Stimulated activated CD4-positive, alpha-beta T cell treated with anti-CD3 and anti-CD28 coated beads, TNF-alpha, amount 100 ng/mL, for 4 hours (primary cell): ENCODE data around the gene SULT4A1.

Source experiments
- DNase-seq, 3 experiments: peaks; one replicate each; pipeline ENCODE4 v3.0.0-alpha.2; 2020; ENCODE audit warnings: low read depth in 3 of 3

SULT4A1 gene

GRCh38 chr22:43828725-43828997, 33.7 kb downstream of the SULT4A1 start:
- DNase-seq, result no peak

DNA sequence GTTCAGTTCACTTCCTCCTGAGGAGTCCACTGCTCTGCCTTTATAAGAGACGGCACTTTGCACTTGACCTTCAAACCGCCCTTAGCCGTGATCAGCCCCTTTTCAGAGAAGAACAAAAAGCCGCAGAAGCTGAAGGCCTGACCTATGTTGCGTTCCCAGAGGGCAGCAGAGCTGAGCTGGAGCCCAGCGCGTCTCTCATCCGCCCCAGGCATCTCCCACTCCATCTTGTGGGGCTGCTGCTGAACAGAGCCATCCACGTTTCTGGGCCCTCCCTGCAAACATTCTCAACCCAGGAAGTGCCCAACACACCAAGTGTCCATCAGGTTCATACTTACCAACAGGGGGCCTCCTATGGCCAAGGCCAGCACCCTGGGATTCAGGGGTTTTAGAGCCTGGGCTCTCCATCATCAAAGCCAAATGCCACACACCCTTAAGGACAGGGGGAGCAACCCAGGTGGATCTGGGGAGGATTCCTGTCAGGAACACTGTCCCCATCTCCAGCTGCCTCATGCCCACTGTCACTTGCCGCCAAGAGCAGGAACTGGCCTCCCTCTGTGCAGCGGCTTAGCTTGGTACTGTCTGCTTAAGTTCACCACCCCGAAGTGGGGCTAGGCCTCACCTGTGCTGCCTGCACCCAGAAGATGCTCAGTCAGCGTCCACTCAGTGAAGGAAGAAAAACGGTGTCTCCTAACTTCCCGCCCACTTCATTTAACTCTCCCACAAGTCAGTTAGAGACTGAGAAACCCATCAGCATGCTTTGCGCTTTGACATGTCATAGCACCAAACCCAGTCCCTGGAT, 34.2 kb downstream of the SULT4A1 start:
- no peak for DNase-seq

DNA sequence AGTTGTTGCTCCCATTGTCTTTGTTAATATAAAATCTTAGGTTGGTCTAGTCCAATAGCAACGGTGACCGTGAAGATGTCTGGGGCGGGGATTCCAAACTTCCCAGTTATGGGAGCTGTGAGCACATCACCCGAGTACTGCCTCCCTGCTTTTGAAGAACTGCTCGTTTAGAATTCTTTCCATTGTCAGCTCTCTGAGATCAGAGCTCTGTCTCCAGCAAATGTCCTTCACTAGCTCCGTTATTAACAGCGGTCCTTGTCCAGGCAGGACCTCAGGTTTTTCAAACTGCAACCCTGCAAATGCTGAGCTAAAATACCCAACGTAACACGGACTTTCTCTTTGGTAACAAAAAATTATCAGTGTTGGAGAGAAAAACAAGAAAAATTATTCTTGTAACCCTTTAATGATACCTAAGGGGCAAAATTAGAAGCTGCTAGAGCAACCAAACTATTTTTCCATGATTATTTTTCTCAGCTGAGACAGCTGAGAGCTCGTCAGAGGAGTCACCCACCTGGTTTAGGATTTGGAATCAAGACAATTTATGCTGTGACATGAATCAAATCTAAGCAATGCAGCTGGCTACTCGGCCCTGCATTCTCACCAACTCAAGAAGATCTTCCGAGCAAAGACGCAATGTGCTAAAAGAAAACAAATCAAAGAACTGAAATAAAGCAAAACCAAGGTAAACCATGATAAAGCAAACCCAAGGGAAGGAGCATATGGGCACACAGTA, 35.1 kb downstream of the SULT4A1 start:
- no peak for DNase-seq

DNA sequence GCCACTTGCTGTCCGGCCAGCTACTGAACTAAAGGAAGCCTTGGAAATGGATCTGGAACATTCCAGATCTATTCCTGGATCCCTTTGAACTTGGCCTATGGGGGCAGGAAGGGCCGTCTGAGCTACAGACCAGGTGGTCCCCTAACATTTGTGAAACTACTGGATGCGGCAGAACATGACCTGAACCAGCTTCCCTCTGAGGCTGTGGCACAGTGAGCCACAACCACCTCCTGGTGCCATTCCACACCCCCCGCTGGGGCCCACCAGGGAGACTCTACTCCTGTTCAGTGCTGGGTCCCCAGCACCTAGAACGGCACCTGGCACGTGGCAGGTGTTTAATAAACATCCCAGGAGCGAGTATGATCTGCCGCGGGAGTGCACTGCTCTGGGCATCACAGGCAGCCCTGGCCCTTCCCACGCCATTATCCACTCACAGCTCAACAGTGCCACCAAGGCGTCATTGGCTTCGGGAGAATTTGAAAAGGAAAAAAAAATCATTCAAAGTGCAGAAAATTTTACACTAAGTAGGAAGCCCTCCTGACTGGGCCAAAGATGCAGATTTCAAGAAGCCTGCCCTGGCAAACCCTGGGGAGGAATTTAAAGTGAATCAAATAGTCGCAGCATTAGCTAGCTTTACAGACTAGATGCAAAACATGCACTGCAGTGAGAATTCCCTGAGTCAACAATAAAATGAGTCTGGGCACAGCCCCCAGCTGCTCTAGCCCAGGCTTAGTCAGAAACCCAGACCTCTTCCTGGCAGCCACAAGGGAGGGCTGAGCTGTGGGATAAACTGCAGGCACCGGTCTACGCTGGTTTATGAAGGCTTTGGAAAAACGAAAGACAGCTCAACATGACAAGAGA, 35.9 kb downstream of the SULT4A1 start:
- no peak for DNase-seq

- DNase-seq, result no peak
These were observed 36.7 kb downstream of the SULT4A1 start for GRCh38 chr22:43825651-43826050.

DNA sequence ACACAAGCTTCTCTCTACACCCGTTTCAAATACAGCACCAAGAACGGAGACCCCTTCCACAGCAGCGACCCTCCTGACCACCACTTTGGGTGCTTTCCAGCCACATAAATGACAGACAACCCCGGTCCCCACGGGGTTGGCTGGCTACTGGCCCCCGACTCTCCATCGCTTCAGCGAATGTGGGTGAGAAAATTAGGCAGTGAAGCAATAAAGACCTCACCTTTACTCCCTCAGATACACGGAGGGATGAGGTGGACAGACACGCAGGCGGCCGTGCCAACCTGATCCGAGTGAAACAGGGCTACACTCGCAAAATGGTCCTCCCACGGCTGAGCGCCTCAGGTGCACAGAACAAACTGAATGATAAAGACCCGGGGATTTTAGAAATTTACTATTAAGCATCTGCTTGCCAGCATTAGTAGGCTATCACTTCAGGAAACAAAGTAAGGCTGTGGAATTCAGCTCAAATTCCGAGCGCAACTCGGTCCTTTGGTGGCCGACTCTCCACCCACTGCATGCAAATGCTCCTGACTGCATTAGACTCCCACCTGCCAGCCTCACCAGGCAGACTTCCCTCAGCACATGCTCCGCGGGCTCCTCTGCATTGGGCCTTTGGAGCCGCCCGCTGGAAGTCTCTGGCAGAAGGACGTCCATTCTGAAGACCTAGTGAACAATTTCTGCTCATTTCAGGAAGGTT, 37.4 kb downstream of the SULT4A1 start:
- DNase-seq, result no peak

- no peak for DNase-seq
These were observed 38.2 kb downstream of the SULT4A1 start for GRCh38 chr22:43823911-43824665.

DNA sequence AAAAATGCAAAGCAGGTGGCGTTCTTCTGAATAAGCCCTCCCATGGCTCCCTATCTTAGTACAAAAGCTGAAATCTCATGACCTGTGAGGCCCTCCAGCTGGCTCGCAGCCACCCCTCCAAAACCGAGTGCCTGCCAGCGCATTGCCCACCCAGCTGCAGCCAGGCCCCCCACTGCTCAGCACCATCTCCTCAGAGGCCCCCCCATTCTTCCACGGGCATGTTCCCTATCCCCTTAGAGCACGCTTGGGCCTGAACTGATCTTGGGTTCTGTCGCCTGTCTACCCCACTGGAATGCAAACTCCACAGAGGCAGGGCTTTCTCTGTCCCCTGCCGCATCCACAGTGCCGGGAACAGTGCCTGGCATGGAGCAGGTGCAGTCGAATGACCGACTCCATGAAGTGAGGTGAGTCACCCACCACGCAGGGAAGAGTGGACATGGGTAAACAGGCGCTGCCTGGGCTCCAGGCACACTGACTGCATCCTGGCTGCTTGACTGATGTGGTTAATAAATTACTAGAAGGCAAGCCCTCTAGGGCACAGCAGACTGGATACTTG, 38.9 kb downstream of the SULT4A1 start:
- no peak for DNase-seq

GRCh38 chr22:43821606-43822425, 40.5 kb downstream of the SULT4A1 start:
- no peak for DNase-seq

DNA sequence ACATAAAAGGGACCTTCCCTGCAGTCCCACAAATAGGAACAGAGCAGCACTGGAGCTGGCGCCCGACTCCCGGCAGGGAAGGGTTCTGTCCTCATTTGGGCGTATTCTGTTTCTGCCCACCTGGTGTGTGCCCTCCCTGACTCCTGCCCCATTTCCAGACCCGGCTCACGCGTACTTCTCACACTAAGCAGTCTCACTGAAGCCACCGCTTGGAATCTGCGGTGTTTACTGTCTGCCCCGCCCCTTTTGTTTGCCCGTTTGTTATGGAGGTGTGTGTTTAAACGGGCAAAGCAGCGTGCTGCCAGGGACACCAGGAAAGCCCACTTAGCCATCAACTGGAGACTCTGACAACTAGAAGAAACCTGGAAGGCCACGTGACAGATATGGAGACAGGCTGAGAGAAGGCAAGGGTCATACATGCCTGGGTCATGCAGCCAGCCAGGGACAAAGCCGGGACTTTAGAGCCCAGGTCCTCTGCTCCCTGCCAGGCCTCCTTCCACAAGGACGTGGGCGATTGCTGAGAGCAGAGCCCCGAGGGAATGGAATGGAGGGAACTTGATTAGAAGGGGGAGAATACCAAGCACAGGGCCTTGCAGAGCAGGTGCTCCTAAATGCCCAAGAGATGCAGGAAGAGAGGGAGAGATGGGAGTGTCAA, 41.5 kb downstream of the SULT4A1 start:
- no peak for DNase-seq

GRCh38 chr22:43819931-43820640, 42.2 kb downstream of the SULT4A1 start:
- DNase-seq, result no peak

DNA sequence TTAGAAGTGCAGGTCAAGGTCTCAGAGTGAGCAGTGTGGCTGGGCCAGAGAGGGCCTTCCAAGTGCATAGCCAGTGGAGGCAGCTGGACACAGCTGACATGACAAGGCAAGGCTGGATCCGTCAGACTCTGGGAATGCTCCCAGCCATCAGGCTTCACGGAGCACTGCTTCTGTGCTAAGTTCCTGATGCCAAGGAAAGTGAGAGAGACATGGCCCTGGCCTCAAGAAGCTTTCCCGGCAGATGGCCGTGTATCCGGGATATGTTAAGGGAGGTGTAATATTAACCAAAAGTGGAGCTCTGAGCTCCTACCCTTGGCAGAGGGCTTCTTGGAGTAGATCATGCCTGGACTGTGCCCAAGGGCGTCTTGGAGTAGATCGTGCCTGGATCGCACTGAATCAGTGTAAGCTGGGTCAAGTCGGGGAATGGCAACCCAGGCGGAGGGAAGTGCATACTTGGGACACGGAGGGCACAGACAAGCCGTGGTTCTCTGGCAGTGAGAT, 42.8 kb downstream of the SULT4A1 start:
- no peak for DNase-seq

DNA sequence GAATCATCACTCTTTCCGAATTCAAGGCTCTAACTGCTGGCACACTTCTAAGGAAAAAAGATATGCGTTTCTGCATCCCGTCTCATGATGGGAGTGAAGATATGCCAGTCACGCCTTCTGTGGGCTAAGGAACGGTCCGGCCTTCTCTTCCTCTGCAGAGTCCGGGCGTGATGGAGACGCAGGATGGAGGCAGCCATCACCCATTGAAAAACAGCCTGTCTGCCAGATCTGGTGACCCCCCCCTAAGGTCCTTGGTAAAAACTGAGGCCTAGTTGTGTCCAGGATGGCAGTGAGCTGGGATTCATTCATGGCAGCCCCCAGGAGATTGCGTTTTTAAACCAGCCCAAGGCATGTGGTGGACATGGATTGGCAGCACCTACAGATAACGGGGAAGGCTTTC, 43.3 kb downstream of the SULT4A1 start:
- no peak for DNase-seq

GRCh38 chr22:43817402-43817801, 44.9 kb downstream of the SULT4A1 start:
- DNase-seq, result no peak

- DNase-seq, result no peak
These were observed 48.0 kb downstream of the SULT4A1 start for GRCh38 chr22:43814264-43814663.

- DNase-seq, result peak in 1 of 3 experiments; percentile 3
These were observed 49.4 kb downstream of the SULT4A1 start for GRCh38 chr22:43812890-43813289.

DNA sequence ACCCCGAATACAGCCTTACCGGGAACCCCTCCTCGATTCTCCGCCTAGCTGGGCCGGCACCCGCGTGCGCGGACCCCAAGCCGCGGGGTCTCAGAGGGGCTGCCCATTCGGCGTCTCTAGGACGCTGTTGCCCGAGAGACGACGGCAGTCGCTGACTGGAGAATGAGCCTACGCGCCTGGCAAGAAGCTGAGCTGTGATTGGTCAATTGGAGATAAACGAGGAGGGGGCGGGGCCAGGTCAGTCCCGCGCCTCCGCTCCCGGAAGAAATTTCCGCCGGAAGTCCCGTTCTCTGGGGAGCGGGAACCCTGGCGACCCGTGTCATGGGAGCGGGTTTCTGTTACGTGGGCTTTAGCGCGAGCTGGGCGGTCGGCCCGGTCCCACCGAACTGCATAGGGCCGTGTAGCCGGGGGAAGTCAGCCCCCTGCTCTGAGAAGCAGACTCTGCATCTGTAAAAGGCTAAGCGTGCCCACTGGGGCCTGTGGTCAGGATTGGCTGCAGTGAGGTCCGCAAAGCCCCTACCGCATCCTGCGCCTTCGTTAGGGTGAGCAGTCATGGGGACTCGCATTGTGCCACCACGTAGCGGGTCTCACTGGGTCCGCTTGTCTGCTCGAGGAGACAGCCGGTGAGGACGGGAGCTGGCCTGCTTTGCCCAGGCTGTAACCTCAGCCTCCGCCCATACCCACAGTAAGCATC, 50.0 kb downstream of the SULT4A1 start, which contains the start of gene EFCAB6:
TSS of gene EFCAB6 (minus strand) at position 157 of the 694 bp plus-strand sequence. CDS start 29,987 bp downstream, outside the sequence.
- DNase-seq, result peak; percentile 83 to 84 (median 84)

GRCh38 chr22:43811777-43812148, 50.5 kb downstream of the SULT4A1 start:
- no peak for DNase-seq
